Measurements from ENCODE around the gene SUGCT.

DNA sequence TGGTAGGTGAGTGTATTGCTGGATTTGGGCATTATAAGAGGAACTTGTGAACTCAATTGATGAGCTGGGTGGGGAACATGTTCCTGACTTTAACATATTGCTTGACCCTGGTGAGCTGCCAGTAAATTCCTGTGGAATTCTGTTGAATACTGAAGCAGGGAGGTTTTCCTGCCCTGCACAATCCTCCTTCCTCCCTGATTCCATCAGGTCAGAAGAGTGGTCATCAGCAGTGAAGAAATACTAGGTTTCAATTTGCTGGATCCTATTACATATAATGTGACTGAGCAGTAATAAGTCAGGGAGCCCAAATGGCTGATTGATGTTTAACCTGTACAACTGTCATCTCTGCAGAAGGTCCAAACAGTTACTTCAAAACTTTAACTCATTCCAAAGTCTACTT, 581.2 kb downstream of the SUGCT start:
- TF ChIP-seq, protein P1, sequence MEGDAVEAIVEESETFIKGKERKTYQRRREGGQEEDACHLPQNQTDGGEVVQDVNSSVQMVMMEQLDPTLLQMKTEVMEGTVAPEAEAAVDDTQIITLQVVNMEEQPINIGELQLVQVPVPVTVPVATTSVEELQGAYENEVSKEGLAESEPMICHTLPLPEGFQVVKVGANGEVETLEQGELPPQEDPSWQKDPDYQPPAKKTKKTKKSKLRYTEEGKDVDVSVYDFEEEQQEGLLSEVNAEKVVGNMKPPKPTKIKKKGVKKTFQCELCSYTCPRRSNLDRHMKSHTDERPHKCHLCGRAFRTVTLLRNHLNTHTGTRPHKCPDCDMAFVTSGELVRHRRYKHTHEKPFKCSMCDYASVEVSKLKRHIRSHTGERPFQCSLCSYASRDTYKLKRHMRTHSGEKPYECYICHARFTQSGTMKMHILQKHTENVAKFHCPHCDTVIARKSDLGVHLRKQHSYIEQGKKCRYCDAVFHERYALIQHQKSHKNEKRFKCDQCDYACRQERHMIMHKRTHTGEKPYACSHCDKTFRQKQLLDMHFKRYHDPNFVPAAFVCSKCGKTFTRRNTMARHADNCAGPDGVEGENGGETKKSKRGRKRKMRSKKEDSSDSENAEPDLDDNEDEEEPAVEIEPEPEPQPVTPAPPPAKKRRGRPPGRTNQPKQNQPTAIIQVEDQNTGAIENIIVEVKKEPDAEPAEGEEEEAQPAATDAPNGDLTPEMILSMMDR (conservative IDR thresholded peaks at IDR 0.05; ENCODE audit: low read depth, low read length), result no peak
- TF ChIP-seq EZH2 (IDR thresholded peaks at IDR 0.05; ENCODE audit: borderline replicate concordance, low read depth, low read length, poor library complexity, severe bottlenecking), result no peak

Data from A673 (cell line).